Hematopoietic multipotent progenitor cell treated with erythropoietin and hydrocortisone succinate and interleukin-3 and kit ligand, for 6 days (in vitro differentiated cells): ENCODE measurements around the gene OR10W1.

Experiments
- DNase-seq: peaks from one replicate; pipeline ENCODE4 v3.0.0-alpha.2; 2015

OR10W1 gene, protein sequence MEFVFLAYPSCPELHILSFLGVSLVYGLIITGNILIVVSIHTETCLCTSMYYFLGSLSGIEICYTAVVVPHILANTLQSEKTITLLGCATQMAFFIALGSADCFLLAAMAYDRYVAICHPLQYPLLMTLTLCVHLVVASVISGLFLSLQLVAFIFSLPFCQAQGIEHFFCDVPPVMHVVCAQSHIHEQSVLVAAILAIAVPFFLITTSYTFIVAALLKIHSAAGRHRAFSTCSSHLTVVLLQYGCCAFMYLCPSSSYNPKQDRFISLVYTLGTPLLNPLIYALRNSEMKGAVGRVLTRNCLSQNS

DNA sequence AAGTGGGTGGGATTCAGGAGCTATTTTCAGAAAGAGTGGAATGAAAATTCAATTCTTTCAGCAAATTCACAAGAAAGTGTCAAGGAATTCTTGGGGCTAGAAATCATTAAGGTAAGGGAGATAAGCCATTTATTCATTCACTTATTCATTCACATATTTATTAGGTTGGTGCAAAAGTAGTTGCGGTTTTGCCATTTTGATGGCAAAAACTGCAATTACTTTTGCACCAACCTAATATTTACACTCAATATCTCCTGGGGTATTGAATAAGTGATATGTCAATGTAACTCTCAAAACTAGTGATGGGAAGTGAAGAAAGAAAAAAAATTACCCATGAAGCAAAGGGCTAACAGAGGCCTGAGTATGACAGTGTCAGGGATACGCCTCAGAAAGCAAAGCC lies at the start of gene OR10W1:
OR10W1 (minus strand) TSS at position 119 of the 400 bp plus-strand sequence. CDS start 402 bp downstream, outside the sequence.
- DNase-seq: no peak

DNA sequence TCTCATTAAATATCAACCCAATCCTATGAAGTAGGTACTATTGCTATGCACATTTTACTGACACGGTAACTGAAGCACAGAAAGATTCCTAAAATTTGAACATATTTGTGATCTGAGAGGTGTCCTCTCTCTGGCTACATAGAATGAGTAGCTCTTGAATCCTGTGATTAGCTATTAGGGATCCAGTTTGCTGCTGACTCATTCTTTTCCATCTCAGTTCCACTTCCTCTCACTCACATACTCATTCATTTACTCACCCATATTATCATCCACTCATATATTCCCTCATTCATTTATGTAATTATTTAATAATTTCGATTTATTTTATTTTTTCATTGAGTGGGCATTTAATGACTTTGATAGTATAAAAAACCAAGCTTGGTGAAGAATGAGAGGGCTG lies 48.1 kb upstream of the OR10W1 start:
- DNase-seq: no peak

DNA sequence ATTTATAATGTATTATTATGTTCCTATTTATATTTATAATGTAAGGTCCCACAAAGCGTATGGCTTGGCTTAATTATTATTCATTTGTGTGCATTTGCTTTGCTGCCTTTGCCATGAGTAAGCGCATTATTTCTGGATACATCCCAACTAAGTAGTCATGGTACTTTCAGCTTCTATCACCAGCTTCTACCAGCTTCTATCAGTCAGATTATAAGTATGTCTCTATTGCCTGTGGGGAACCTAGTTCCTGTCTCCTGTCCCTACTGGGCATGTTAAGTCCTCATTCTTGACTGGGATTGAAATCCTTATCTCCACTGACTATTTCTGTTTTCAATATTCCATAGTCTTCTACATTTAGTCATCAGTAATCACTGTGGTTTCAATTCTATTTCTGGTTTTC lies 33.5 kb upstream of the OR10W1 start:
- no peak for DNase-seq

DNA sequence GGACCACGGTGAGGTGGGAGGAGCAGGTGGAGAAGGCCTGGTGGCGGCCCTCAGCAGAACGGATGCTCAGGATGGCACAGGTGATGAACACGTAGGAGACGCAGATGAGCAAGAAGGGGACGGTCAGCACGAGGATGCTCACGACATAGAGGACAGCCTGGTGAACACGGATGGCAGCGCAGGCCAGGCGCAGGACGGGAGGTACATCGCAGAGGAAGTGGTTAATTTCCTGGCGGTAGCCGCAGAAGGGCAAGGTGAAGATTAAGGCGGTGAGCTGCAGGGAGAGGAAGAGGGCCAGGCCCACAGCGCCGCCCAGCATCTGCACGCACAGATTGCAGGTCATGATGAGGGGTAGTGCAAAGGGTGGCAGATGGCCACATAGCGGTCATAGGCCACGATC lies 24.0 kb upstream of the OR10W1 start:
- no peak for DNase-seq

DNA sequence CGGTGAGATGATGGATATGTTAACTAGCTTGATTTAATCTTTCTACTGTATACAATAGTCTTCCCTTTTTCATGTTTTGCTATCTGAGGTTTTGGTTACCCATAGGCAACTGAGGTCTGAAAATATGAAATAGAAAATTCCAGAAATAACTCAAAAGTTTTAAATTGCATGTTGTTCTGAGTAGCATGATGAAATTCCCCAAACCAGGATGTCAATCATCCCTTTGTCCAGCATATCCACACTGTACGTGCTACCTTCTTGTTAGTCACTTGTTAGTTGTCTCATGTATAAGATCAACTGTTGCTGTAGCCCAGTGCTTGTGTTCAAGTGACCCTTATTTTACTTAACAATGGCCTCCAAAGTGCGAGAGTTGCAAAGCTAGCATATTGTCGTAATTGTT lies 21.2 kb upstream of the OR10W1 start:
- no peak for DNase-seq

DNA sequence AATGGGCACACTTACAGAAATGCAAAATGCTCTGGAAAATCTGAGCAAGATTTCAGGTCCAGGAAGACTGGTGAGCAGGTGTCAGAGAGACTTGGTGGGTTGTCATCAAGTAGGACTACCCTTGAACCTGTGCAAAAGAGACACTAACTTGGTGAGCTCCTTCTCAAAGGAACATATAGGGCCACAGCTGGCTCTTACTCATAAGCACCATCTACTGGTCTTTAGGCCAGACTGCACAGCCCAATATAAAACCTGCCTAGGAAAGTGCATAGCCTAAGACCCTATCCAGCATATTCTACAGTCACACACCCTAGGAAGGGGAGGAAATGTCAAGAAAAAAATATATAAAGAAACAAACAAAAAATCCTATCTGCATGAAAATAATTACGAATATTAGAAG lies 18.2 kb upstream of the OR10W1 start:
- DNase-seq: peak; percentile 52

DNA sequence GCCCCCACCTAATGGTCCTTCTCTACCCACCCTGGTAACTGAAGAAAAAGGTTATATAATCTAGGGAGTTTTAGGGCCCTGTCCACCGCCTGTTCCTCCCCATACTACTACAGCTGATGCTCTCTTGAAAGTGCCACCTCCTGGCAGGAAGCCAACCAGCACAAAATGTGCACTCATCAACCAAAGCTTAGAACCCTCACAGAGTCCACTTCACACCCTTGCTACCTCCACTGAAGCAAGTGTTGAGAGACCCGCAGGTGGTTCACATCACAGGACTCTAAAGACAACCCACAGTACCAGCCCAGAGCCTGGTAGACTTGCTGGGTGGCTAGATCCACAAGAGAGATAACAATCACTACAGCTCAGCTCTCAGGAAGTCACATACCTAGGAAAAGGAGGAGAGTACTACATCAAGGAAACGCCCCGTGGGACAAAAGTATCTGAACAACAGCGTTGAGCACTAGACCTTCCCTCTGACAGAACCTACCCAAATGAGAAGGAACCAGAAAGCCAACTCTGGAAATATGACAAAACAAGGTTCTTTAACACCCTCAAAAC lies 17.5 kb upstream of the OR10W1 start:
- no peak for DNase-seq

DNA sequence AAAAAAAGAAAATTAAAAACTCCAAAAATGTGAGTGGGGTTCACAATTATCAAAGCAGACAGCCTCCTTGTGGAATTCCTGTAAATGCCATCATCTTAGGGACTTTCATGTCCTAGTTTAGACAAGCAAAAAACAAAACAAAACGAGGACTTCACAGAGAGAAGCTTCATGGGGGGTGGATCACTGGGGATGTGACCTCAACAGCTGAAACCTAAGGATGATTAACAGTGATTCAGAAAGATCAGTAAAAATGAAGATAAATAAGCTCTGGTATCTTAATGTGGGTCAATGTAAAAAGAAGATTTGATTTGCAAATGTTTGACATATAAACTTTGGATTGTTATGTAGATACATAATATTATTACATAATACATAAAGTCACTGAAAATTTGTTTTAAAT lies 8.1 kb upstream of the OR10W1 start:
- no peak for DNase-seq

DNA sequence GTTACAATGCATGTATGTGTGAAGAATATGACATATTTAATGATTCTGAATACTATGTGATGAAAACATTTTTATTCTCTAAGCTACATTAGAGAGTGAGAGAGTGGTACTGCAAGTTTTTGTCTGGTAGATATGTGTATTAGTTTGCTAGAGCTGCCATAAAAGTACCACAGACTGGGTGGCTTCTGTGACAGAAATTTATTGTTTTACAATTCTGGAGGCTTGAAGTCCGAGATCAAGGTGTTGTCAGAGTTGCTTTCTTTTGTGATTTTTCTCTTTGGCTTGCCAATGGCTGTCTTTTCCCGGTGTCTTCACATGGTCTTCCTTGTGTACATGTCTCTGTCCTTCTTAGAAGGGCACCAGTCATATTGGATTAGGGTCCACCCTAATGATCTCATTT lies 6.9 kb upstream of the OR10W1 start:
- no peak for DNase-seq

DNA sequence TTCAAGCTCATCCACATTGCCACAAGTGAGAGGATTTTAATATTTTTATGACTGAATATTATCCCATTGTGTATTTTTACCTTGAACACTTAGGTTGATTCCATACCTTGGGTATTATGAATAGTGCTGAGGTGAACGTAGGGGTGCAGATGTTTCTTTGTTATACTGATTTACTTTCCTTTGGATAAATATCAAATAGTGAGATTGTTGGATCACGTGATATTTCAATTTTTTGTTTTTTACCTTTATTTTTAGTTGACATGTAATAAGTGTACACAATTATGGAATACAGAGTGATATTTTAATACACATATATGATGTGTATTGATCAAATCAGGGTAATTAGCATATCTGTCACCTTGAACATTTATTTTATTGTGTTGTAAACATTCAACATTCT lies 8.1 kb downstream of the OR10W1 start:
- DNase-seq: no peak

DNA sequence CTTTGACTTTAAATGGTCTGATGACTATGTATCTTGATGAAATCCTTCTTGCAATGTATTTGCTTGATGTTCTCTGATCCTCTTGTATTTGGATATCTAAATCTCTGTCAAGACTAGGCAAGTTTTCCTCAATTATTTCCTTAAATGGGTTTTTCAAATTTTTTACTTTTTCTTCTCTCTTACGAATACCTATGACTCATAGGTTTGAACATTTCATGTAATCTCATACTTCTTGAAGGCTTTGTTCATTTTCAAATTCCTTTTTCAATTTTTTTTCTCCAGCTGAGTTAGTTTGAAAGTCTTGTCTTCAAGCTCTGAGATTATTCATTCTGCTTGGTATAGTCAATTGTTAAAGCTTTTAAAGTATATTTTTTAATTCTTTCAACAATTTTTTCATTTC lies 13.1 kb downstream of the OR10W1 start:
- no peak for DNase-seq

DNA sequence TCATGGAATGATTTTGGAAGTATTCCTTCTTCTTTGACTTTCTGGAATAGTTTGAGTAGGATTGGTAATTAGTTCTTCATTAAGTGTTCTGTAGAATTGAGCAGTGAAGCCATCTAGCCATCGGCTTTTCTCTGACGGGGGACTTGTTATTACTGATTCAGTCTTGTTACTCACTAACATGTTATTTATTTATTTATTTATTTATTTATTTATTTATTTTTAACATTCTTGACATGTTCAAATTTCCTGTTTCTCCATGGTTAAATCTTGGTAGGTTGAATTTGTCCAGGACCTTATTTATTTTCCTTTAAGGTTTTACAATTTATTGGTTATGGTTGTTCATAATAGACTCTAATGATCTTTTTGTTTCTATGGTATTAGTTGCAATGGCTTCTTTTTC lies 24.1 kb downstream of the OR10W1 start:
- no peak for DNase-seq

DNA sequence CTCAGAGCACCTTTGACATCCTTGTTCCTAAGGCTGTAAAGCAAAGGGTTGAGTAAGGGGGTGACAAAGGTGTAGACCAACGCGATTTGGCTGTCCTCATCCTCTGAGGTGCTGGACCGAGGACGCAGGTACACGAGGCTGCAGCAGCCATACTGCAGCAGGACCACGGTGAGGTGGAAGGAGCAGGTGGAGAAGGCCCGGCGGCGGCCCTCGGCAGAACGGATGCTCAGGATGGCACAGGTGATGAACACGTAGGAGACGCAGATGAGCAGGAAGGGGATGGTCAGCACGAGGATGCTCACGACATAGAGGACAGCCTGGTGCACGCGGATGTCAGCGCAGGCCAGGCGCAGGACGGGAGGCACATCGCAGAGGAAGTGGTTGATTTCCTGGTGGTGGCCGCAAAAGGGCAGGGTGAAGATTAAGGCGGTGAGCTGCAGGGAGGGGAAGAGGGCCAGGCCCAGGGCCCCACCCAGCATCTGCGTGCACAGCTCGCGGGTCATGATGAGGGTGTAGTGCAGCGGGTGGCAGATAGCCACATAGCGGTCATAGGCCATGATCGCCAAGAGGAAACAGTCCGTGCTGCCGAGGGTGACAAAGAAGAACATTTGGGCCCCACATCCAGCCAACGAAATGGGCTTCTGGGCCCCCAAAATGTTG lies 40.0 kb downstream of the OR10W1 start:
- DNase-seq: no peak

DNA sequence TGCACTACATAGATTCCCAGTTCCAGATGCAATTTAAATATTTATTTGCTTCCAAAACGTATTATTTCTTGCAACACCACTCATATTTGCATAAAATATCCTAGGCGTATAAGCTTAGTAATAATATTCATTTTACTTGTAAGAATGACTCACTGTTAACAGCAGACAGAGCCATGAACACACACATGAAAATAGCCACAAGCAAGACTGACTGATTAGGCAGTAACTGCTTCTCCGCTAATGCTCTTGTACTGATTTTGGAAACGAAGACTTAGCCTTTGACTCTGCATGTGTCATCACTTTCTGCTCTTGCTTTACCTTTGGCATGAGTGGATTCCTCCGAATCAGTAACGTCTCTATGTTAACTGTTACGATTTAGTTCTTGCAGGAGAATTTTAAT lies 45.3 kb downstream of the OR10W1 start:
- DNase-seq: no peak
